Skeletal muscle satellite cell (primary cell): ENCODE measurements around the gene FHIT.

Experiments
- H3K27me3 ChIP-seq: 2 replicates; pipeline ENCODE4 v1.7.0; 2013; ENCODE audit warnings: low read length; ENCODE audit not compliant: control insufficient read depth, insufficient read depth
- H3K36me3 ChIP-seq: 2 replicates; pipeline ENCODE4 v1.7.0; 2013; ENCODE audit warnings: mild to moderate bottlenecking, control low read depth, low read length; ENCODE audit not compliant: insufficient read depth
- H3K4me1 ChIP-seq: 2 replicates; pipeline ENCODE4 v1.7.0; 2013; ENCODE audit warnings: low read length; ENCODE audit not compliant: control insufficient read depth, insufficient read depth
- H3K4me2 ChIP-seq: 2 replicates; pipeline ENCODE4 v1.7.0; 2013; ENCODE audit warnings: mild to moderate bottlenecking, low read length
- H3K4me3 ChIP-seq: 2 replicates; pipeline ENCODE4 v1.7.0; 2013; ENCODE audit warnings: low read length
- H3K9ac ChIP-seq: 2 replicates; pipeline ENCODE4 v1.7.0; 2013; ENCODE audit warnings: mild to moderate bottlenecking, low read depth, low read length, moderate library complexity
- H3K9me3 ChIP-seq: replicated peaks from 2 replicates; pipeline ENCODE4 v1.7.0; 2013; ENCODE audit warnings: mild to moderate bottlenecking, control low read depth, low read length

The FHIT gene

GRCh38 chr3:60343831-60344230, 907.4 kb downstream of the FHIT start:
- H3K9me3 ChIP-seq, result no peaks in the 10 kb centered on the region
- no peaks in the 10 kb centered on the region for H3K27me3 ChIP-seq
- H3K4me3 ChIP-seq, result no peak overlapping the region
- no peaks in the 10 kb centered on the region for H3K36me3 ChIP-seq
- H3K4me2 ChIP-seq, result no peak overlapping the region
- no peak overlapping the region for H3K9ac ChIP-seq
- no peaks in the 10 kb centered on the region for H3K4me1 ChIP-seq

- Histone ChIP-seq H3K36me3 (no peaks in the 10 kb centered on the region), H3K4me3 (no peak overlapping the region), H3K9ac (no peak overlapping the region), H3K9me3 (no peaks in the 10 kb centered on the region), H3K4me1 (no peaks in the 10 kb centered on the region), H3K27me3 (no peaks in the 10 kb centered on the region), H3K4me2 (no peak overlapping the region)
Observed at GRCh38 chr3:60339304-60339703, 911.9 kb downstream of the FHIT start.

DNA sequence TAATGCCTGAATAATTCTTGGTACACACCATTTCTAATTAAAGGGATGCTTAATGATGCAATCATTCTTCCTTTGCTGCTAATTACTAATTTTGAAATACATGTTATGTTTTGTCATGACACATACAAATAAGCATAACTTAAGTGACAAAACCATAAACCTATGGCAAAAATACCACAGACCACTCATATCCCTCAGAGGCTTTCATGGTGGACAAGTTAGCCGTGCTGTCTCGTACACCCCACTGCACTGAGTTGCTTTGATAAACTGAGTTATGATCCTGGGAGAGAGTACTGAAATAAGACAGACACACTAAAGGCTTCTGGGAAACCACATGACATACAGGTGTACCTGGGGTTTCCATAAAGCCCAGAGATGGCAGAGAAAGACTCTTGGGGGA, 913.8 kb downstream of the FHIT start:
- no peak overlapping the region for H3K9ac ChIP-seq
- H3K36me3 ChIP-seq, result no peaks in the 10 kb centered on the region
- H3K9me3 ChIP-seq, result no peaks in the 10 kb centered on the region
- H3K4me2 ChIP-seq, result no peak overlapping the region
- no peak overlapping the region for H3K4me3 ChIP-seq
- no peaks in the 10 kb centered on the region for H3K4me1 ChIP-seq
- H3K27me3 ChIP-seq, result no peaks in the 10 kb centered on the region

DNA sequence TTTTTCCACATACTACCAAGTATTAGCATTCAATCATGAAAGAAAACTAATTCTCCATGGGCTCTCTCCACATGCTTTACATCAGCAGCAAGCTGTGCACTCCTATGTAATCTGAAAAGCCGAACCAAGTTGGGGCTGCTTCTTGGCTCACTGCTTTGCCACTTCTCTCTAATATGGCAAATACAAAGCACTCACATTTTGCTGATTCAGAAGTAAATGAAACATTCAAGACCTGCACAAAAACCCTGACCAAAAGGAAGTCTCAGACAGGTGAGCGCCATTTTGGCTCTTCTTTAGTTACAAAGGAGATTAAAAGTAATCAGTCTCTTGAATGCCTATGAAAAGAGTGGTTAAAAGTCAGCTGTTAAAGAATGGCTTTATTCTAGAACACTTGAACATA, 915.2 kb downstream of the FHIT start:
- Histone ChIP-seq H3K9ac (no peak overlapping the region), H3K9me3 (no peaks in the 10 kb centered on the region), H3K27me3 (no peaks in the 10 kb centered on the region), H3K4me2 (no peak overlapping the region), H3K4me1 (no peaks in the 10 kb centered on the region), H3K36me3 (no peaks in the 10 kb centered on the region), H3K4me3 (no peak overlapping the region)

DNA sequence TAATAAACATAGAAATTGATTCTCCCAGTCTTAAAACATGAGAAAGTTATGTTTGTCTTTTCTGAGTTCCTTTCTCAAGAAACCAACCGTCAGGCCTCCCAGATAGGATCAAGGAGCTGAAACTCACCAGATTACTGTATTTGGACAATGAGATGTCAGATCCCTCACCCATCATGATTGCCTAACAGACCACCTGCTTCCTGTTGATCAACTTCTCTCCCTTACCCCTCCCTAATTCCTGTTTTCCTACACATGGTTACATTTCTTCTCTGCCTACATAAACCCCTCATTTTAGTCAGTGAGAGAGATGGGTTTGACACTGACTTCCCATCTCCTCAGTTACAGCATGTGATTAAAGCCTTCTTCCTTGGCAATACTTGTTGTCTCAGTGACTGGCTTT, 917.5 kb downstream of the FHIT start:
- Histone ChIP-seq H3K4me1 (no peaks in the 10 kb centered on the region), H3K36me3 (no peaks in the 10 kb centered on the region), H3K9me3 (no peaks in the 10 kb centered on the region), H3K4me3 (no peak overlapping the region), H3K9ac (no peak overlapping the region), H3K27me3 (peaks cover 2% of the 10 kb centered on the region), H3K4me2 (no peak overlapping the region)

DNA sequence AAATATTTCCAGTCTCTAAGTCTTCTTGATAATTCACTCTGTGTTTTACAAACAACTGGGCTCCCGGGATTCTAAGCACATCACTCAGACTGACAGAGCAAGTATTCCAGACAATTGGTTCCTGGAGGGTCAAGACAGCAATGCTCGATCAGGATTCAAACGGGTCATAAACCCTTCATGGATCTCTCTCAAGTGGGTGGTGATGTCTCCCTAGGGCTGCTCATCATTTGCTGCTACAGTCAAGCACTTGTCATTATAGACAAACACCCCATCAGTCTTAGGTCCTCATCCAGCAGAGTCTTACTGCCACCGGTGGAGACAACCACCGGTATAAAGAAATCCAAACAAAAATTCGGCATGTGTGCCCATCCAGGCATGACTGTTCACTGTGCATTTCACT, 921.1 kb downstream of the FHIT start:
- no peaks in the 10 kb centered on the region for H3K36me3 ChIP-seq

DNA sequence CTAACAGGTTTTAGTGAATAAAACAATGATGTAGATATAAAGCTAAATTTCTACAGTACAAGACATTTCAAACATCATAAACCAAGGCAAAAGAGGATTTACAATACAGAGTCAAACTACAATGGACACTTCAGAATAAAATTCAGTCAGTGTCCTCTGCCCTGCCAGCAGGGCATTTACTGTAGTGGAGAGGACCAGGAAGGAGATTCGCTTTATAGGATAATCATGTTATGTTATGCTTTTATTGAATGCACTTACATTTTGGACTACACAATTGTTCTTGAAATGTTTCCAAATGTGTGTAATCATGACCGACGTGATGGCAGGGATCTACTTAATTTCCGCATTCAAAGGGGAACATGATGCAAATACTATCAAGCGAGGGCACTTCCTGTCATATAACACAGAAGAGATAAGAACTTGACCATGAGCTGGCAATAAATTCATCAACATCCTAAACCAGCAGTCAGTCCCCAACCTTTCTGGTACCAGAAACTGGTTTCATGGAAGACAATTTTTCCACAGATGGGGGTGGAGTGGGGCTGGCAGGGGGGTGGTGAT, 925.6 kb downstream of the FHIT start:
- Histone ChIP-seq H3K4me1 (no peaks in the 10 kb centered on the region), H3K9ac (no peak overlapping the region), H3K36me3 (no peaks in the 10 kb centered on the region), H3K9me3 (no peaks in the 10 kb centered on the region), H3K4me2 (no peak overlapping the region), H3K4me3 (no peak overlapping the region), H3K27me3 (peaks cover 2% of the 10 kb centered on the region)

More for the DNA sequence above, 921.1 kb downstream of the FHIT start:
- peaks cover 2% of the 10 kb centered on the region for H3K27me3 ChIP-seq
- no peaks in the 10 kb centered on the region for H3K9me3 ChIP-seq
- H3K4me2 ChIP-seq, result no peak overlapping the region
- no peak overlapping the region for H3K4me3 ChIP-seq
- no peaks in the 10 kb centered on the region for H3K4me1 ChIP-seq
- no peak overlapping the region for H3K9ac ChIP-seq

DNA sequence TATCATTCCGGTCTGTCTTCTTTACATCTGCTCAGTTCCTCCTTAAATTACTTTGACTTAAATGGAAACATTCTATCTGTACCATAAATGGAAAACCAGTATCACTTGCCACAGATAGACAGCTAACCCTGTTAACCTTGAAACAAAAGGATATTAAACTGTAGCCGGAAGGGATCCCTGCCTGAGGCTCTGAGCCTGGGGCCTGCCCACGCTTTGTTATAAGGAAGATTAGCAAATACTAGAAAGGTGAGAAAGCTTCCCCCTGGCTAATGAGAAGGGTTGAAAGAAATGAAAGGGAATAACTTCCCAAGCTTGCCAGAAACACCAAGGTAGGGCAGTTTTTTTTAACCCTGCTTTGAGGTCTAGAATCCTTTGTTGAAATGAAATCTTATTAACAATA, 927.6 kb downstream of the FHIT start:
- Histone ChIP-seq H3K4me3 (no peak overlapping the region), H3K36me3 (no peaks in the 10 kb centered on the region), H3K9ac (no peak overlapping the region), H3K27me3 (no peaks in the 10 kb centered on the region), H3K9me3 (no peaks in the 10 kb centered on the region), H3K4me2 (no peak overlapping the region), H3K4me1 (no peaks in the 10 kb centered on the region)

GRCh38 chr3:60323180-60323579, 928.1 kb downstream of the FHIT start:
- Histone ChIP-seq H3K4me3 (no peak overlapping the region), H3K4me2 (no peak overlapping the region), H3K36me3 (no peaks in the 10 kb centered on the region), H3K9ac (no peak overlapping the region), H3K9me3 (no peaks in the 10 kb centered on the region), H3K27me3 (no peaks in the 10 kb centered on the region), H3K4me1 (no peaks in the 10 kb centered on the region)

DNA sequence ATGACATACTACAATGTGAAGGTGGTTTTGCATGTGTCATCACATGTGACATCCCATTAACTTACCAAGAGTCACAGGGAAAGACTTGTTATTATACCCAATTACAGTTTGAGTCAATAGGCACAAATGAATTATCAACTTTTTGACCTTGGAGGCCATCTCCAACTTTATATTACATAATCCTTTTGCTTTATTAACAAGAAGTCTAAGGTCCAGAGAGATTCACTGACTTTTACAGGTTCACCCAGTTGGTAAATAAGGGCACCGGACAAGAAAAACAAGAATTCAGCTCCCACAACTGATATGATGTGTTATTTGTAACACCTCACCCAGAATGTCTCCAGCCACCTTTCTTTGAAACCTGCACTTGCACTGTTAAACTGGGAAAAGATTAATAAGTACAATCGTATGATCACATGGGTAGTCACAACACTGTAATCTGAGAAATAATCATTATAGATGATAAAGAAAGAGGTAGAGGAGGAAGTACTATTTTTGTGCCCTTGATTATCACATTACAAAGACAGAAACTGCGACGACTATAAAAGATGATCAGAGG, 928.9 kb downstream of the FHIT start:
- H3K9me3 ChIP-seq, result no peaks in the 10 kb centered on the region
- H3K4me2 ChIP-seq, result no peak overlapping the region
- no peaks in the 10 kb centered on the region for H3K36me3 ChIP-seq
- no peaks in the 10 kb centered on the region for H3K4me1 ChIP-seq
- H3K4me3 ChIP-seq, result no peak overlapping the region
- no peaks in the 10 kb centered on the region for H3K27me3 ChIP-seq
- H3K9ac ChIP-seq, result no peak overlapping the region

- Histone ChIP-seq H3K4me1 (no peaks in the 10 kb centered on the region), H3K9ac (no peak overlapping the region), H3K4me2 (no peak overlapping the region), H3K27me3 (no peaks in the 10 kb centered on the region), H3K36me3 (no peaks in the 10 kb centered on the region), H3K9me3 (no peaks in the 10 kb centered on the region), H3K4me3 (no peak overlapping the region)
Observed at GRCh38 chr3:60319179-60319858, 931.9 kb downstream of the FHIT start.
